GM18517 (cell line): Measurements from ENCODE around the gene HECW1.
"Not testable (repeated sequence)": the region's sequence is repeated elsewhere in the genome, so short reads cannot be mapped to it uniquely, and the experiment has no call there.

ENCODE experiments used
- ATAC-seq: cut with Tn5 transposase; IDR thresholded peaks from one replicate; pipeline ENCODE4 v1.9.1; 2021; ENCODE audit warnings: mild to moderate bottlenecking, moderate library complexity; ENCODE audit not compliant: unreplicated experiment

Gene HECW1

DNA sequence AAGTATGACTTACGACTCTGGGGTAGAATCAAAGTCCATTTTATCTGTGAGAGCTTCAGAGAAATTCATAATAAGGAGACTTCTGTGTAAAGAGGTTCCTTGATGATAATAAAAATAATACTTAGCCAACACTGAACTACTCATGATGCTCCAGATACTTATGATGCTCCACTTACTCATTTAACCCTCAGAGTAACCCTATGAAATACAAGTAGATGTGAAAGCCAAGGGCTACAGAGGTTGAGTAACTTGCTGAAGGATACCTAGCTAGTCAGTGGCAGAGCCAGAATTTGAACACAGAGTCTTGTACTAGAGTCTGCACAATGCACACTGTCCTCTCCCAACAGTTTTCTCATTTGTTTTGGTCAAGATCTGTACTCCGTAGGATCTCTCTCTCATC lies 89.5 kb downstream of the HECW1 start:
- ATAC-seq: no peak

DNA sequence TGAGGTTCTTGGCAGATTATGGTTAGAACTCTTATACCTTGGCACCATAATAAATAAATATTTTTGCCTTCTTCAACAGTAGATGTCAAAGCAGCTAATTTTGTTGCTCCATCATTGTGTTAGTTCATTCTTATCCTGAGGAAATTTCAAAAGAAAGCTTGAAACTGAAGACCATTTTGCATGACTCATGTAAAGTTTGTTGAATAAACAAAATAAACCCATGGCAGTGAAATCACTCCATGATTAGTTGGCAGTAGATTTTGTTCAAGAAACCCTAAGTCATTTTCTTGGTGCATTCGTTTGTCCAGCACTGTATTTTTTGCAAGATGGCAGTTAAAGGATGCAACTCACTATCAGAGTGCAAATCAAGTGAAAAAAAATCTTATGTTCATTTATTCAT lies 91.6 kb downstream of the HECW1 start:
- no peak for ATAC-seq

DNA sequence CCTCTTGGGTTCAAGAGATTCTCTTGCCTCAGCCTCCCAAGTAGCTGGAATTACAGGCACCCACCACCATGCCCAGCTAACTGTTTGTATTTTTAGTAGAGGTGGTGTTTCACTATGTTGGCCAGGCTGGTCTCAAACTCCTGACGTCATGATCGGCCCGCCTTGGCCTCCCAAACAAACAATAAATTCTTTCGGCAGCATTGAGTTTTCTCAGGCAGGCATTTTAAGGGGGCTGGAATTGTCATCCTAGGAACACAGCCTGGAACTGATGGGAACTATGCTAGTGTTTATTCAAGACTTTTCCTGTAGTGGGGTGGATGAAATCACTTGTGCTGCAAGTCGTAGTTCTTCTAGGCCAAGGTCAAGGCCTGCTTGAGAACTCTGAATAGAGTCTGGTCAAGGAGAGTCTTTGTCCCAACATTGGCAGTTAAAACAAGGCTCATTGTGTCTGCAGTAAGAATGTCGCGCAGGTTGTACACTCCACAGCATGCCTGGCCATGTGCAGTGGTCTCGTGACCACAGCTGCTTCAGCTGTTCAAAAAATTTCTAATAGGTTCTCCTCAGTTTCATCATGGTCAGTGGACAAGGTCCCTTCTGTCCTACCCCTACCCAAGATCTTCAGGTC lies 92.8 kb downstream of the HECW1 start:
- no peak for ATAC-seq

DNA sequence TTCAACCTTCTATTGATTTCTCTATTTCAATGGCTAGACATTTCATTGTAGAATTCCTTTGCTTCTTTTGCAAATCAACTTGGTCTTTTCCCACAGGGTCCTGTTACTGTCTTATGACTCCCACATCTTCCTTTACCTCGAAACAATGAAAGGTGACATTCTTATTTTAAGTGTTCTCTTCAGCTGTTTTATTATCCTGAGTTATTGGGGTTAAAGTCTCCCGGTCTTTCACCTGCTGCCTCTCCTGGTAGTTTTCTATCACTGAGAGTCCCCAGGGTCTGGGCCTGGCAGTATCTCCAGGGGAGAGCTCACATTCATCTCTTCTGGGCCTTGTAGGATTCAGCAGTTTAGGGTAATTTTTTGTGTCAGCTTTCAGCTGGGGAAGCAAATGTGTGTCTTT lies 95.8 kb downstream of the HECW1 start:
- ATAC-seq: no peak

DNA sequence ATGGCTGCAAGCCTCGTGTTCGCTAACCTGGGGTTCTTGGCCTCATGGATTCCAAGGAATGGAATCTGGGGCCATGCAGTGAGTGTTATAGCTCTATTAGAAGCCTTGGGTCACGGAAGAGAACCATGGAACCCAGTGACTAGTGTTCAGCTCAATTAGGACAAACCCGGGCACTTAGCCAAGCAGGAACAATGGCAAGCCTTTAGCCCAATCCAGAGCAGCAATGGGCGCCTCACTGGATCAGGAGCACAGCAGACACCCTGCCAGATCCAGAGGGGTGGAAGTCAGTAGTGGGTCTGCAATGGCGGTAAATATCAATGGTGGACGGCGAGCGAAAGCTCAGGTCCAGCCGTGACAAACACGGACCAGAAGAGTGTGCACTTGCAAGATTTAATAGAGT lies 98.1 kb downstream of the HECW1 start:
- not testable (repeated sequence) for ATAC-seq

DNA sequence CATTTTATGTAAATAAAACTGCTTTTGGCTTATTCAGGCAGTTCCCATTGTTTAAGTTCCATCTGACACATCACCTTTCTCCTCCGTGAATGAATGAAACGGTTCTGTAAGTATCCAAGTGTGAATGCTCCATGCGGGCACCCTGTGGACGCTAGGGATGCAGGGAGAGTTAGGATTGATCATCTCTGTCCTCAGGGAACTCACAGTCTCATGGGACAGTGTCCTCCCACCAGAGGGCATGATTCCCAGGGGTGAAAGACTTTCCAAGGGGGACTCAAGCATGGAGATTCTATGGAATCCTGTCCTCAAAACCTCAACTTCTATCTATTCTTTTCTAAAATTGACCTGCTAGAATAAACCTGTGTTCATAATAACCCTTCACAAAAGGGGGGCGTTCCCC lies 98.8 kb downstream of the HECW1 start:
- no peak for ATAC-seq

DNA sequence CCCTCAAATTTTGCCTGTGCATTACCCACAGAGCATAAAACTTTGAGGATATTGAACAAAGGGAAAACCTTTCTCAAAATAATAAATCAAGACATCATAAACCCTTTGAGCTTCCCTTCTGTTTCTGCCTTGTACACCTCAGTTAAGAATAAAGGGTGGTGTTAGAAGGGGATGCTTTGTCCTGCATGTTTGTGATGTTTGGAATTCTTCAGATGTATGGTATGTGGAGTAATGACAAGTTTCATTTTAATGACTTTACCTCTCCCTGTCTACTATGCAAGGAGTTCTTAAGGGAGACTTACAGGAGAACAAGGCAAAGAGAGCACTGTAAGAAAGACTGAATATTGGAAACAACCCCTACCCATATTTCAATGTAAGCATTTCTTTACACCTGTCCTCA lies 99.2 kb downstream of the HECW1 start:
- no peak for ATAC-seq

DNA sequence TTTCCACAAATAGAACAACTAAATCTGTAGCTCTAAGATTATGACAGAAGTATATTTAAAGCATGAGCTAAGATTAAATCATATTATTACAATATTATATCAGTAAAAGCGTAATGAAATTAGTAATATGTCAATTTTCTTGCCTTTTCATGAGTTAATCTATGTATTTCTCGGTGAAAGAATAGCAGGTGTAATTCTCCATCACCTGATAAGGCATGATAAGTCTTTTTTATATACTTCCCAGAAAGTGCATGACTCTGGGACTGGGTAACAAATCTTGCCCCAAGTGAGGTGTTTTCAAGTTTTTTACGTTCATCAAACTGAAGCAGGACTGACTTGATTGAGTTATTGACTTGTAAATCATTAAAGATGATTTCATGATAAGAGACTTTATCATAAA lies 100.5 kb downstream of the HECW1 start:
- no peak for ATAC-seq

DNA sequence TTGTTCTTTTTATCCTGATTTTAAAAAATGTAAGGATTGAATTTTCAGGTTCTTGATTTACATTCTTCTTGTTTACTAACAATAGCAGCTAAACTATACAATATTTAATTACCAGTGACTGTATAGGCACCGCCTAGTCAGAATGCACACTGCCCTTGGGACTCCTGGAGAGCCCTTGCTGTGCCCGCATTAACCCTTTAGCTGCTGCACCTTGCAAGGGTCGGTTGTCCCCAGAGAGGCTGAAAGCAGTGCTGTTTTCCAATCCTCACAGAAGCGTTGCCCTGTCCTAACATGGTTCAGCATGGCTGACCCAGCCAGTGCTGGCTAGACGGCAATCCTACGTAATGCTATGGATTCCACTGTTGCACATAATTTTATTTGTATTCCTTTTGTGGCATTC lies 102.6 kb downstream of the HECW1 start:
- ATAC-seq: no peak

DNA sequence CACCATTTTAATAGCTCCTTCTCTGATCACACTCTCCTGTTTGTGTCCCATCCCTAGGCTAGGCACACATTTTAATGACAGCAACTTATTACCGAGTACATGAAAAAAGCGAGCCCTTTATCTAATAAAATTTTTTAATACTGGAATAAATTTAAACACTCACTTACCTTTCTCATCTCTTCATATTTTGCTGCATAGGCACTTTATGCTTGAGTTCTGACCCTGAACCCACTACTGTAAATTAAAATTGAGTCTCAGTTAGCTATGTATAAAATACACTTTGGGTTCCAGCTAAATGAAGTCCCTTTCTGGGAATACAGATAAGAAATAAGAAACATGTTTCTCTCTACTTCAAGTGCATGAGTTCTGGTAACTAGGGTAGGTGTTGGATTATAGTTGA lies 104.6 kb downstream of the HECW1 start:
- ATAC-seq: no peak

DNA sequence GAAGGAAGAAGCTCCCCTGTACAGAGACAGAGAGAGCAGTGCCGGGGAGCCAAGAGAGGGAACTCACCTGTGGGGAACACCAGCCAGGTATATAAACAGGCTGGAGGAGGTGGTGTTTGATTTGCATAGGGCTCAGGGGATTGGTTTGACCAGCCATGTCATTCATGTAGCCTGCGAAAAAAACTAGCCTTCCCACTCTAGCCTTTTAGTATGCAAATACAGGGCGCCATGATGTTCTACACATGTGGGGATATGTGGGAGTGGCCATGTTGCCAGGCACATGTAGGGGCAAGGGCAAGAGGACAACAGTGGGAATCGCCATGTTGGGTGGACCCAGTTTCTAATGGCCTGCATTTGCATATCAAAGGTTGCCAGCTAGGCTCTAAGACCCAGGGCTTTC lies 106.5 kb downstream of the HECW1 start:
- ATAC-seq: not testable (repeated sequence)

DNA sequence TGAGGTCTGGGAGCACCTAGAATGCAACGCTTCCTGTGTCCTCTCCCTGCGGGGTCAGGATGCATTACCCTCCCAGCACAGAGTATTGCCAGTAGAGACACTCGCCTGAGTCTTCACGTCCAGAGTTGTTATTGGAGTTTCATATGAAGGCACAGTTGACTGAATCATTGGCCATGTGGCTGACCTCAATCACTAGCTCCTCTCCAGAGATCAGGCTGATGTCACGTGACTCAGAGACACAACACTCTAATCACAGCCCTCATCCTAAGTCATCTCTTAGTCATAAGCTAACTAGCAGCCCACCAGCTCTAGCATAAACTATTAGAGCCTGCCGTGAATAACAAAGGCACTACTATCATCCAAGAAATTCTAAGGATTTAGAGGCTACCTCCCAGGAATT lies 107.8 kb downstream of the HECW1 start:
- no peak for ATAC-seq

DNA sequence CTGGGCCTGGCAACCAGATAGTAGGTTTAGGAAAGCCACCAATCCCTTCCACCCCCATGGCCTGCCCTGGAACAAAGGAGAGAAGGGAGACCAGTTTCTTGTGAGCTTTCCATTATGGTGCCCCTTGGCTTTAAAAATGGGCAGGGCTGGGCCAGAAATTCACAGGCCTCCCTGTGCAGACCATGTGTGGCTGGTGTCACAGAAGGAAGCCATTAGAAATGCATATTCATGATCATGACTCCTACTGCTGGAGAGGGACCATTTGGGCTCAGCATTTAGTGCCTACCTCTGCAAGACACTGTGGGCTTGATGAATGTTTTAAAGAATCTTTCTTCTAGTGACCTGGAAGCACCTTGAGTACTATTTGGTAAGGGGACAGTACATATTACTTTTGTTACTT lies 108.3 kb downstream of the HECW1 start:
- ATAC-seq: no peak

DNA sequence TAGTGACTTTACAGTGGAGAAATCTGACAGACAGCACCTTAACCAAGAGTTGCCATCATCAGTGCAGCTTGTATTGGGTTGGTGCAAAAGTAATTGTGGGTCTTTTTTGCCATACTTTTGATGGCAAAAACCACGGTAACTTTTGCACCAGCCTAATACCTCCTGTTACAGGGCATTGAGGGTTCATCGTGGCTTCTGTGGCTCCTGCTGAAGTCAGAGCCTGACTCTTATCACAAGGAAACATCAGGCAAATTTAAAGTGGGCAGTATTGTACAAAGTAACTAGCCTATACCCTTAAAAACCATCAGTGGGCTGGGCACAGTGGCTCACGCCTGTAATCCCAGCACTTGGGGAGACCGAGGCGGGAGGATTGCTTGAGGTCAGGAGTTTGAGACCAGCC lies 117.4 kb downstream of the HECW1 start:
- ATAC-seq: no peak

DNA sequence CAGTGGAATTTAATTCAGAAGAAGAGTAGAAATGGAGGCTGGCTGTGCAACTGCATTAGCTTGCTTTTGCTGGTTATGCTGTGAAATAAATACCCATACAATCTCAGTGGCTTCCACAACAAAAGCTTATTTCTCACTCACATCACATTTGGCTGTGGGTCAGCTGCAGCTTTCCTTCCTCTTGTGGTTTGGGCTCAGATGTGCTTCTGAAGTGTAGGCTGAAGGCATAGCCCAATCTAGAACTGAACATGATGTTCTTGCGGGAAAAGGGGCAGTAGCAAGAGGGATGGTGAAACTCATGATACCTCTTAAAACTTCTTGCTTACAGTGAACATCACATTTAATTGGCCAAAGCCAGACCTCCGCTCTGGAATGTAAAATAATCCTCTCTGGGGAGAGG lies 119.9 kb downstream of the HECW1 start:
- ATAC-seq: no peak

DNA sequence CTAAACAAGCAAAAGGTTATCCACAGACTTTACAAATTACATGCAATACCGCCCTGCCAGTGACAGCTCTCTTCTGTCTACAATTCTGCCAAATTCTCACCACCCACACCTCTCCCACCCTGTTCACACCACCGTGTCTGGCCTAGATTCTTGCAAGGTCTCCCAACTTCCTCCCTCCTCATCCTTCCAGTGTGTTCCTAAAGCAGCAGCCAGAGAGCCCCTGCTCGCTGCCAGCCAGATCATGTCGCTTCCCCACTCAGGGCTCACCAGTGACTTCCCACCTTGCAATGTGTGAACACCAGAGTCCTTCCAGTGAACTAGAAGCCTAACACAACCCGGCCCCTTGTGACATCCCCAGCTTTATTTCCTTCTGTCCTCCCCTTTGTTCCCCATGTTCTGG lies 121.6 kb downstream of the HECW1 start:
- ATAC-seq: no peak

DNA sequence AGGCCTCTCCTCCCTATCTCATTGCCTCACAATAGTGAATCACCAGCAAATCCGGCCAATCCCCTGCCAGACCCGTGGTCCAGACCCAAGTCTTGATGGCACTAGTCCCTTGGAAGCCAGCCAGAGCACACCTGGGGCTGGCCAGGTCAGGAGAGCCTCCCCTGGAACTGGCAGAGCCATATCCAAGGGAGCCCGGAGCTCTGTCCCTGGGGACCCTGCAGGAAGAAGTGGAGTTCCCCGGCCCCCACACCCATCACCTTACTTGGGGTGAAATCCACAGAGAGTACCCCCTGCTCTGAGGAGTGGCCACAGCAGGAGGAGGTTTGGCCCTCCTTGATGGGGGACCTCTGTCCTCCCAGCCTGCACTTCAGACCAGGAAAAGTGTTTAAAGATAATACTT lies 122.5 kb downstream of the HECW1 start:
- no peak for ATAC-seq

DNA sequence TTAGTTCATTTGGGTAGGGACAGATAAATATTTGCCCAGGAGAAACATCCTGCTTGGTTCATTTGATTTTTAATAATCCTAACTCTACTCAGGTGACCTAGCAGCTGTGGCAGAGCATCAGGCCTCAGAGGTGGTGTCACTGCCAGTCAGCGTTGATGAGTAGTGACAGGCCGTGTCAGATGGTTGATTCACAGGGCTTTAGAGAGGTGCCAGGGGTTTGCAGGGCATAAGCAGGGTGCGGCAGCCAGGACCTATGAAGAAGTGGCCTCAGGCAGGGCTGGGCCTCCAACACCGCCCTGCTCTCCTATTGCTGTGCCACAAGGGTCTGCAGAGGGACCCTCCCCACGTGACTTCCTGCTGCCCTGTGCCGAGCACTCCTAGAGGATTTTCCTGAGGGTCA lies 128.1 kb downstream of the HECW1 start:
- no peak for ATAC-seq

DNA sequence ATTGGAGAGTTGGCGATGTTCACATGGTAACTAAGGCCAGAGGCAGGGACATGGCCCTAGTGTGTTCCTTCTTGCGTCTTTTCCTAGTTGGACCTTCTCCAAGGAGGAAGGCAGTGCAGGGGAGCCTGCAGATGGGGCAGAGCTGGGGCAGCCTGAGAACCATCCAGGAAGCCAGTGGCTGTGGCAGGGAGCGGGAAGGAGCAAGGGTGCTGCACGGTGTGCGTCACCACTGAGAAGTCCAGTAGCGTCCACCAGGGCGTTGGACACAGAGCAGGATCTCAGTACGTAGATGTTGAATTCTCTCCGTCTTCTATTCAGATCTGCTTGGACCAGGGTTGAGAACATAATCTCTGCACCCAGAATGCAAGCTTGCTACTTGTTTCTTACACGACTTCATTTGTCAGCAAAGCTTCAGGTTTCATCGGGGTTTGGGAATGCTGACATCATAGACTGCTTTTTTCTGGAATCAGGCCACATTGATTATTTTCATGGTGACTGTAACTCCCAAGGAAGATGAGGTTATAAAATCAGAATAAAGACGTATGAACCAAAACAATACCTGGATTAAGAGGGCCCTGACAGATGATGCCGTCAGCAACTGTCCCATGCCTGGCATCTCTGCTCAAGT lies 130.3 kb downstream of the HECW1 start:
- no peak for ATAC-seq

DNA sequence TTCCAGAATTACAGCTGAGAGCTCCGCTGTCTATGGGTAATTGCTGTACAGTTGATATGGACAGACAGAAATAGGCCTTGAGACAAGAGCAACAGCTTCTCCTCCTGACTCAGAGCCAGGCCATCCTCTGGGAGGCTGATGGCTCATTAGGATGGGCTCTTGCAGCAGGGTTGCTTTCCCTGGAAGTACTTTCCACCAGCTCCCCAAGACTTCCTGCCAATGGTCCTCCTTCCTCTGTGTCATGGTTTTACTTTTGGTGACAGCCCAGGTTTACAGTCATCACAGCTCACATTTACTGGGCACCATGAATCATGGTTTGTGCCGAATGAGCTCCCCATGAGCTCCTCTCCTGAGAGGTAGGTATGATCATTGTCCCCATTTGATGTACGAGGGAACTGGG lies 131.8 kb downstream of the HECW1 start:
- ATAC-seq: no peak

DNA sequence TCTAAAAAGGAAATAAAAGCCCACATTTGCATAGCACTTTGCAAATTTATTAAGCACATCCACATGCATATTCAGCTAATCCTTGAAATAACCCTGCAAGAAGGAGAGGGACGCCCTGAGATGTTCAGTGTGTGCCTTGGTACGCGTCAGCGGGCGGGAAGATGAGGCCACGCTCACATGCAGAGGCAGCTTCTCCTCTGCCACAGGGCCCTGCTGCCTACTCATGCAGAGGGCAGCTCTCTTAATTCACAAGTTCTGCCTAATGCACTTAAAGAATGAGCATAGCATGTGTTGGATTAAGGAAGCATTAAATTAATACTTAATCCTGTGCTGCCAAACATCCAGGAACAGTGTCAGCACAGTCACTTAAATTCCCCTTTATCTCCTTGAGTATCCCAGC lies 132.3 kb downstream of the HECW1 start:
- ATAC-seq: no peak

DNA sequence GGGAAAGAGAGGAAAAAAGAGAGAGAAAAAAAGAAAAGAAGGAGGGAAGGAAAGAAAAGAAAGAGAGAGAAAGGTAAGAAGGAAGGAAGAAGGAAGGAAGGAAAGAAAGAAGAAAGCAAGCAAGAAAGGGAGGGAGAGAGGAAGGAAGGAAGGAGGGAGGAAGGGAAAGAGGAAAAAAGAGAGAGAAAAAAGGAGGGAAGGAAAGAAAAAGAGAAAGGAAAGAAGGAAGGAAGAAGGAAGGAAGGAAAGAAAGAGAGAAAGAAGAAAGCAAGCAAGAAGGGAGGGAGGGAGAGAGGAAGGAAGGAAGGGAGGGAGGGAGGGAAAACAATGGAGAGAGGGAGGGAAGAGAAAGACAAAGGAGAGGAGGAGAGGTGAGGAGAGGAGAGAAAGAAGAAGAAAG lies 135.3 kb downstream of the HECW1 start:
- ATAC-seq: no peak

DNA sequence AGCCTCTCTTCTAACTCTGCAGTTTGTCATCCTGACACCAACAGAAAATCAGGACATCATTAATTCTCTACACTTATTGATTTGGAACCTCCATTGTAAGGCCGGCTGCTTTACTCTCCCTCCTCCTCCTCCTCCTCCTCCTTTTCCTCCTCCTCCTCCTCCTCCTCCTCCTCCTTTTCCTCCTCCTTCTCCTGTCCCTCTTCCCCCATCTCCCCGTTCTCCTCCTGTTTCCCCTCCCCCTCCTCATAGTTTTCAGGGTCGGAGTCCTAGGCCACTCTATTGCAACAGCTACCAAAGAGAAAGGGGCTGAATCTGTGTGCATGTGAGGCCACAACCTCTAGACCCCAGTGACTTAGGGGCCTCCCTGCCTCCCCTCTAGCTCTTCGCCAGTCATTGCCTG lies 136.1 kb downstream of the HECW1 start:
- no peak for ATAC-seq
